GM18499 (cell line): ENCODE results near the gene CRYBG3.

ENCODE experiments used
- ATAC-seq: cut with Tn5 transposase; IDR thresholded peaks from one replicate; pipeline ENCODE4 v1.9.1; 2021; ENCODE audit warnings: moderate number of reproducible peaks; ENCODE audit not compliant: insufficient read depth, unreplicated experiment

The CRYBG3 gene

GRCh38 chr3:97968376-97968775 is 146.6 kb downstream of the CRYBG3 start:
- ATAC-seq, result no peak

- no peak for ATAC-seq
These were observed 147.7 kb downstream of the CRYBG3 start for GRCh38 chr3:97969541-97969940.

GRCh38 chr3:97970156-97970555 is 148.3 kb downstream of the CRYBG3 start:
- ATAC-seq, result no peak

- ATAC-seq, result no peak
These were observed 149.3 kb downstream of the CRYBG3 start for GRCh38 chr3:97970956-97971620.

- ATAC-seq, result peak; percentile 48
These were observed 150.1 kb downstream of the CRYBG3 start, which contains the start of gene RIOX2 for GRCh38 chr3:97971679-97972567. Gene RIOX2, minus strand, starts transcription at chr3:97972431. Its CDS starts 4,838 bp downstream, at chr3:97967593.

- no peak for ATAC-seq
These were observed 151.2 kb downstream of the CRYBG3 start for GRCh38 chr3:97972976-97973375.

GRCh38 chr3:97974996-97975395 is 153.2 kb downstream of the CRYBG3 start:
- ATAC-seq, result no peak

- no peak for ATAC-seq
These were observed 153.7 kb downstream of the CRYBG3 start for GRCh38 chr3:97975466-97975865.

- no peak for ATAC-seq
These were observed 157.8 kb downstream of the CRYBG3 start for GRCh38 chr3:97979610-97980009.

DNA sequence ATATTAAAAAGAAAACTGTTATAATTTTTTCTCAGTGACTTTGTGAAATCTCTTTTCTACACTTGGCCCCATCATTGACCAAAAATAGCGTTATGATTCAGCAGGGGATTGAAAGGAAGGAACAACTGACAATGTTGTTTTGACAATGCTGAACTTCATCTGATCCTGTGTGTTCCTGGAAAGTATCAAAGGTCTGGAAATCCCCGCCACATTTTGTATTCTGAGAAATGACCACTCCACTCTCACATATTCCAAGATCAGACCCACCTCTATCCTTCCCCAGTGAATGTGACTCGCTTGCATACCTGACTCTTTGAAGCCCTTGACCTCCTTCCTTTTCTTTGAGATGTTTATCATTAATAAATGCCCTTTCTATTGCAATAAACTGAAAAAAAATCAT is 160.1 kb downstream of the CRYBG3 start:
- ATAC-seq, result no peak

DNA sequence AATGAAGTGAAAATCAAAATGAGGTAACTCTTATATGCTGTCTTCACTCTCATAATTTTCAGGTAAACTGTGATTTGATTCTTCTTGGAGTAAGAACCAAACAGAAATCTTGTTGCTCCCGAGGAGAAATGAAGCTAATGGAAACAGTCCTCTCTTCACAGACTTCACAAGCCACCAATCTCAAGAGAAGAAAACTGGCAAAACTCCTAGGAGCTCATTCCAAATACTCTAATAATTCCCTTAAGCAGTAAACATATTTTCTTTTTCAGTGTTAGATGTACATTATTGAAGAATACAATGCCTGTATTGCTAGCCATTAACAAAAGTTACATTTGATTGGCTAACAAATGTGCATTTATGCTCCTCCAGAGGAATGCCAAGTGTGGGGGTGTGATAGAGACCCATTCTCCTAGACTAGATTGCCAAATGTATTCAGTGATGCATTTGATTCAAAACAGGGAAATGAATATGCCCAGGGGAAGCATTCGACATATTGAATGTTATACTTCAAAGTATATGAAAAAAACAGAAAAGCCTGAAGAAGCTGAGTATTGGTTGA is 162.2 kb downstream of the CRYBG3 start:
- no peak for ATAC-seq

GRCh38 chr3:97987306-97987705 is 165.5 kb downstream of the CRYBG3 start:
- no peak for ATAC-seq

GRCh38 chr3:97988784-97989568 is 167.2 kb downstream of the CRYBG3 start:
- no peak for ATAC-seq

DNA sequence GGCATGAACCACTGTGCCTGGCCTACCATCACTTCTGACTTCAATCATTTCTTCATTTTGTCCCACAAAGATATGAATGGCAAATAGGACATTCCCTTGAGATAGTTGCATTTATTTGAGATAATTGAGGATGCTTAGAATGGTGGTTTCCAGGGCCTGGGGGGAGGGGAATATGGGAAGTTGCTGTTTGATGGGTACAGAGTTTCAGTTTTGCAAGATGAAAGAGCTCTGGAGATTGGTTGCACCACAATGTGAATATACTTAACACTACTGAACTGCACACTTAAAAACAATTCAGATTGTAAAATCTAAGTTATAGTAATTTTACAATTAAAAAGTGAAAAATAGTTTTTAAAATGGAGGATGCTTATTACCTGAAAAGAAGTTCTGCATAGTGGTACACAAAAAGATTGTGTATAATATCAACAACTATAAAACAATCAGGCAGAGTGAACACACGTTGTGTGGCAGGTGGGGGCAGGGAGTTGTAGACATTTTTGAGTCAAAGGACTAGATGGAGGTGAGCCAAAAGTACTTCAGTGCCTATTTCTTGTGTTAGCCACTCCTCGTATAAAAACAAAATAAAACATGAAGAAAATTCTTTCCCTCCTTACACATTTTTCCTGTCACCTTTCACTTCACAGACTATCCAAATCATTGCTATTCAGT is 168.9 kb downstream of the CRYBG3 start:
- ATAC-seq, result no peak

DNA sequence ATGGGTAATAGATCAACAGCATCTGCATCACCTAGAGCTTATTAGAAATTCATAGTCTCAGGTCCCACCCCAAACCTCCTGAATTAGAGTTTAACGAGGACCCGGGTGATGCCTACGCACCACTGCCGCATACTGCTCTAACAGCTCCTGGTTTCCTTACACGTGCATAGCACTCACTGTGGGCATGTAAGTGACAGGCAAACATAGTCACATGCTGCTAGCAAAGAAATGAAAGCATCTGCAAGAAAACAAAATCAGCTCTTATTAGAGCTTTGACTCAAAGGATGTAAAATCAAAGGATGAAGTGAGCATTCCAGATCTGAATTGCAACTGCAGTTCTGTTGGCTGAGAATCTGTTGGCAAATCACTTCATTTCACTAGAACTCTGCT is 169.5 kb downstream of the CRYBG3 start:
- ATAC-seq, result no peak

DNA sequence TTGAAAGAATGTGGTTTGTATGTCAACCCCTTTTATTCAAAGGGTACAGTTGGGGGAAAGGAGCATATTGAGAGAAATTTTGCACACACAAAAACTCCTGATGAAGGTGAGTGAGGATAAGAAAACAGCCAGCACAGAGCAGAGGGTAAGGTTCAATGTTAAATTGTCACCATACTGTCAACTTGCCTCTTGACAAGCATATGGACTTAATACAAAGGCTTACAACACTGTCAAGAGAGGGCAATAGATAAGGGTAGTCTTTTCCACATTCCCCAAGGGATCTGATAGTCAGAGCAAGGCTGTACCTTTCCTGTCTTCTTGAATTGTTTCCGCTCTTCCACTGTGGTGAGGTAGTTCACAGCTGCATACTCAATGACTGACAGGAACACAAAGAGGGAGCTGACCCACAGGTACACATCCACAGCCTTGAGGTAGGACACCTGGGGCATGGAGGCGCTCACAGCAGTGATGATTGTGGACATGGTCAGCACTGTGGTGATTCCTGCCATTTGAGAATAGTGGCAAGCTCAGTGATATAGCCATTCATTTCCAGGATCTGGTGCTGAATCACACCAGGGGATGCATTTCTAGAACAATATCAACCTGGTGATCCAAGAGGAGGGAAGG is 170.8 kb downstream of the CRYBG3 start:
- ATAC-seq, result no peak

GRCh38 chr3:97993526-97993925 is 171.7 kb downstream of the CRYBG3 start:
- ATAC-seq, result no peak

DNA sequence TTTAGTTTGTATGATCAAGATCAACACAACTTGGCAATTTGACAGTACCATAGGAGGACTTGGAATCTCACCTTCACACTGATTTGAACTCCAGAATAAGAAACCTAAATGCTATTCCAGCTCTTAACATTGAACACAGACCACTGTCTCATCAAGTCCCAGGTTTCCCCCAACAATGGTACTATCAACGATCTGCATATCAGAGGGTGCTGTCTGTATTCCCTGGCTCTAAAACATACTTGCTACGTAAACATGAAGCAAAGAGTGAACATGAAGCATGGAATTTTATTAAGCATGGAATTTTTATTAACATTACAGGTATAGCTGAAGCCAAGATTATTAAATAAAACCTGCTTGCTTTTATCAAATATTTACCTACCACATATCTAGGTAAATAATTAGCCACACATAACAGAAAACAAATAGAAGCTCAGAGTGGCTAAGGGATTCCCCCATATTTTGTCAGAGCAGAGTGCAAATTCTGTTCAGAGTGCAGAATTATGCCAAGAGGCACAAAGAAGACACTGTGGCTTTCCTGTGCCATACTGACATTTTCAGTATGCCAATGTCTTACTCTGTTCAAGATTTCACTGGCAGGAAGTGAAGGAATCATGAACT is 172.6 kb downstream of the CRYBG3 start:
- ATAC-seq, result no peak
